Activated gamma-delta T cell treated with Interleukin-2 at 50 U/mL for 16 hours (primary cell): ENCODE results near the gene UXT.
"Not testable (repeated sequence)": the region's sequence is repeated elsewhere in the genome, so short reads cannot be mapped to it uniquely, and the experiment has no call there.

Experiments used
- DNase-seq: peaks from one replicate; pipeline ENCODE4 v3.0.0-alpha.2; 2020

Gene UXT

GRCh38 chrX:47658684-47659420 is at the start of gene UXT:
TSS of gene UXT (minus strand) at chrX:47659180. CDS start at chrX:47658927, 253 bp downstream.
- DNase-seq, result peak; percentile 88

DNA sequence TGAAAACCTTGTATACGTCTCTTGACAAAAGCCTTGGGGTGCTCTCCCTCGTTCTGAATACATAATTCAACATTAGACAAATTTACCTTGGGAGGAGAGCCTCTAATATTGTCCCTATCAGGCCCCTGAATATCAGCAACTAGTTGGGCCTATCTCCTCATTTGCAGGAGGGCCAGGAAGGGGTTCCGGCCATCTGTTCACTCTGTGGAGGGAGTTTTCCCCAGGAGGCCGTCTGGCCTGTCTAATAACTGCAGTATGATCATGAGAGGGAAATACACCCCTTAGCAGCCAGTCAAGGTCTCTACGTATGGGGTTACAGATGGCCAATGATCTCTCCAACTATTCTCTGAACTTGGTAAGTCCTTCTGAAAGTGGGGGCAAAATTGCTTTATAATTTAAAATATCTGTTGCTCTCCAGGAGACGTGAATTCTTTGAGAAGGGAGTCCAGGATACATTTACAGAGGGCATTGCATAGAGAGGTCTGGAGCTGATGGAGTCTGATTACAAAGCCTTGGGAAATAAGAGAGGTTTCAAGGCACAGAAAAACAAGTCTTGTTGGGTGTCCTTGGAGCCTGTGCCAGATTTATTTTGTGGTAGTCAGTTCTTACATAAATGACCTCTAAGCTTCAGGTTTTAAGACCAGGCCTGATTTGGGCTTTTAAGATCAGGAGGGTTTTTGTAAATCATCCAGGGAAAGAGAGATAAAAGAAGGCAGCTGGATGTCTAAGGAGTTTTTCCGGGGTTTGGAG is 48.2 kb upstream of the UXT start:
- DNase-seq, result no peak

- DNase-seq, result no peak
Observed at GRCh38 chrX:47706575-47706974, 47.6 kb upstream of the UXT start.

GRCh38 chrX:47704736-47705135 is 45.8 kb upstream of the UXT start:
- DNase-seq, result no peak

DNA sequence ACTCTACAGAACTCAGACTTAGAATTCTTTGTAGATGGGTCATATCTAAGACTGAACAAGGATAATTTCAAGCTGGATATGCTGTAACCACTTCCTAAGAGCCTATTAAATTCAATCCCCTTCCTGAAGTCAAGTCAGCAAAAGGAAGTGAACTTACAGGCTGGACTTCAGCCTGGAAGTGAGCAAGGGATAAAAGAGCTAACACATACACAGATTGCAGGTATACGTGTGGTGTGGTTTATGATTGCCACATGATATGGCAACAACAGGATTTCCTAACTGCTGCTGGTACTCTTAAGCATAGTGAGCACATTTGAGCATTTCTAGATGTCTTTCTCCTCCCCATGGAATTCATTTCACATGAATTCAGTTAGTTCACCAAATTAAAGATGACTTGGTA is 38.2 kb upstream of the UXT start:
- no peak for DNase-seq

DNA sequence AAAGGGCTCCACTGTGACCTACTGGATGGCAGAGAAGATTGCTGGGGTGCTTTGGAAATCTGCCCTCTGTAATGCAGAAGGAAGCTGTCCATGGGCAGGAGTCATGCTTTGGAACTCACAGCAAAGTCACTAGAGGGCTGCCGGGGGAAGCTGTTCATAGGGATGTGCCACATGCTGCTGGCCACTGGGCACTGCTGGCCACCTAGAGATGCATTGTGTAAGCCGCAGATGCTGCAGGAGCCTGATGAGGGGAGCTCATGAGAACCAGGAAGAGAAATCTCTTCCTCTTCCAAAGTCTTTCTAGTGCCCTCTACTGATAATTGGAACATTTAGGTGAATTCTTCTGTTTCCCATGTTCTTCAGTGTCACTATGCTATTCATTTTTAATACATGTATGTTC is 31.2 kb upstream of the UXT start:
- no peak for DNase-seq

GRCh38 chrX:47687263-47687662 is 28.3 kb upstream of the UXT start:
- DNase-seq, result no peak

GRCh38 chrX:47683829-47684205 is 24.8 kb upstream of the UXT start:
- no peak for DNase-seq

GRCh38 chrX:47683184-47683828 is 24.3 kb upstream of the UXT start:
- no peak for DNase-seq

- not testable (repeated sequence) for DNase-seq
Observed at GRCh38 chrX:47675959-47676859, 17.2 kb upstream of the UXT start.

- no peak for DNase-seq
Observed at GRCh38 chrX:47674776-47675175, 15.8 kb upstream of the UXT start.

GRCh38 chrX:47665797-47666196 is 6.8 kb upstream of the UXT start:
- not testable (repeated sequence) for DNase-seq

GRCh38 chrX:47664737-47665136 is 5.8 kb upstream of the UXT start:
- DNase-seq, result no peak

DNA sequence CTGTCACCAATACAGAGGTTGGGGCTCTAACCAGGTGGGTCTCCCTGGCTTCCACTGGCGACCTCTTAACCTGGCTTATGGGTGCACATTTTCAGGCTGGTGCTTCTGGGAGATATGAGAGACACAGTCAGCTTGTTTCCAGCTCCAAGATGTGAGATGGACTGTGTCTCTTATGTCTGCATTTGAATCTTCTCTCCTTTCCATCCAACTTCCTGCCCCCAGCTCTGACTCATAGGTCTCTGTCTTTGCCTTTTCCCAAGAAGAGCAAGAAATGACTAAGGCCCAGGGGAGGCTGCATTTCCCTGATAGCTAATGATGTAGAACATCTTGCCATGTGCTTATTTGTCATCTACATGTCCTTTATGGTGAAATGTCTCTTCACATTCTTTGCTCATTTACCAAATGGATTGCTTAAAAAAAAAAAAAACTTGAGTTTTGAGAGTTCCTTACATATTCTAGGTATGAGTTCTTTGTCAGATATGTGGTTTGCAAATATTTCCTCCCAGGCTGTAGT is 3.2 kb upstream of the UXT start:
- DNase-seq, result no peak

GRCh38 chrX:47661539-47661938 is 2.6 kb upstream of the UXT start:
- DNase-seq, result no peak

DNA sequence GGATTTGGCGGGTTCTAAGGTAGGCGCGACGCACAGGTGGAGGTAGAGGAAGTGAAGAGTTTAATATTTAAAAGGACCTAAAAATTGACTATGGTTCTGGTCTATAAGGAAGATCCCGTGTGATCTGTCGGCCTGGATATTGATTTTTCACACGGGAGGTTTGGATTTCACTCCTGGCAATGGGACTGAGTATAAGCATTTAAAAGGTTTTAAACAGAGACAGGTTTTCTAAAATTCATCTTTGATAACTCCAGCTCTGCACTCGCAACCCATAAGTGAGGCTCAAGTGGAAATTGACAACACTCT is 394 bp upstream of the UXT start:
- no peak for DNase-seq

DNA sequence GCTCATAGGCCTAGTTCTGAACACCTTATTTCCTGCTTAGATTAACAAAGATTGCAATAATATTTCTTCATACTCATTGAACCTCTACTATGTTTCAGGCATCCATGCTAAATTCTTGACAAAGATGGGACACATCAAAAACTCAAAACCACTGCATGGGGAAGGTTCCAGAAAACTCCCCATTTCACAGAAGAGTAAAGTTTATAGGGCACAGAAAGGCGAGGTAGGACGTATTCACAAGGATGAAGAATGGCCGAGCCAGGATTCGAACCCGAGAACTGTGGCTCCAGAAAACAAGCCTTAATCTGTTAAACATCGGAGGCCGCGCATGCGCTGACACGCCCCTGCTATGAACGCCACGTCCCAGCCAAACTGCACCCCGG is 688 bp downstream of the UXT start:
- DNase-seq, result no peak

- DNase-seq, result no peak
Observed at GRCh38 chrX:47651043-47651905, 7.7 kb downstream of the UXT start.

- peak; percentile 86 for DNase-seq
Observed at GRCh38 chrX:47650164-47651042, 8.6 kb downstream of the UXT start, which contains the start of gene ELK1. TSS of gene ELK1 (minus strand) at chrX:47650563. CDS start at chrX:47641441, 9,122 bp downstream.

GRCh38 chrX:47649781-47650163 is 9.2 kb downstream of the UXT start:
- no peak for DNase-seq

GRCh38 chrX:47649271-47649670 is 9.7 kb downstream of the UXT start:
- DNase-seq, result no peak
